Measurements from ENCODE around the gene PITX3.

PITX3 gene

DNA sequence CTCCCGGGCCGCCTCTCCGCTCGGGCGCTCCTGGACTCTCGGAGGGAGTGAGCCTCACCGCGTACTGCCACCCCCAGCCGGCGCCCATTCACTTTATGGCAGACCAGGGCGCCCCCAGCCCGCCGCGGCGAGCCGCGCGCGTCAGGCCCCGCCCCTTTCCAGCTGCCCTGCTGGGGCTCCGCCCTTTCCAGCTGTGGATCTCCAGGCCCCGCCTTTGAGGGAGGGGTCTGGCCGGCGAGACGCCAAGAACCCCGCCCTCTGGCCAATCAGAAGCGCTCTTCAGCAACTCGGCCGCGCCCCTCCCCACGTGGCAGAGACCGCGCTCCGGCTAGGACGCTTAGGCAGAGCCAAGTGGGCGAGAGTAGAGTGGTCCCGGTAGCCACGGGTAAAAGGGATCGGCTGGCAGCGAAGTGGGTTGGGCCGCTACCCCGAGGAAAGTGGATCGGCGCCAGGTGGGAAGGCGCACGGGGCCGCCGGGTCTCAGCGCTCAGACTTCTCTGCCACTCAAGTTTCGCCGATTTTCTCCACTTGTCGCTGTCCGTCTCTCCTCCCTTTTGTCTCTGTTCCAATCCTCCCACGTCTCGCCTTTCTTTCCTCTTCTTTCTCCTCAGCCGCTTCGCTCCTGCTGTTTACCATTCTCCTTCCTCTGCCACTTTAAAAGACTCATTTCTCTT lies at the start of gene PITX3:
PITX3 (minus strand) TSS at position 69 of the 674 bp plus-strand sequence. CDS start 9,432 bp downstream, outside the sequence.
- no peak for DNase-seq

DNA sequence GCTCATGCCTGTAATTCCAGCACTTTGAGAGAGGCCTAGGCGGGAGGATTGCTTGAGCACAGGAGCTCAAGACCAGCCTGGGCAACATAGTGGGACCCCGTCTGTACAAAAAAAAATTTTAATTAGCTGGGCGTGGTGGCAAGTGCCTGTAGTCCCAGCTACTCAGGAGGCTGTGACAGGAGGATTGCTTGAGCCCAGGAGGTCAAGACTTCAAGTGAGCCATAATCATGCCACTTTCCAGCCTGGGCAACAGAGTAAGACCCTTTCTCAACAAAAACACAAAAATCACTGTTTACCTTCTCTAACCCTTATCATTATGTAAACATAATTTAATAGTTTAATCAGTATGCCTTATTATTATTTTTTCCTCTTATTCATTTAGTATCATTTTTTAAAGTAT lies 48.5 kb upstream of the PITX3 start:
- DNase-seq: no peak

GRCh38 chr10:102289356-102289755 lies 48.0 kb upstream of the PITX3 start:
- no peak for DNase-seq

DNA sequence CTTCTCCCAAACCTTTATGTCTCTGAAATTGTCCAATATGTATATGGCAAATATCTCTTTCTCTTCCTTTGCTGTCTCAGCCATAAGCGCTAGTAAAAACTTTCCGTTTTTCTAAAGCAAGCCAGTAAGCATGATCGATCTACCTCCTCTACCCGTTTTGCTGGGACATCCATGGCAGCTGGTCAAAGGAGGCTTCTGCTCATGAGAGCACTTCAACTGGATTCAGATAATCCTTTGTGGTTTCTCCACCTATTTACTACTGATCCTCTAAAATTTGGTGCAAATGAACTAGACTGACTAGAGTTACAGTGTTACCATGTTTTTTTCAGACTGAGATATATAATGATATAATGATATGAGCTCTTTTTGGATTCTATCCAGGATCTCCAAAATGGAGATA lies 46.7 kb upstream of the PITX3 start:
- no peak for DNase-seq

- no peak for DNase-seq
These were observed 46.2 kb upstream of the PITX3 start for GRCh38 chr10:102287538-102287937.

GRCh38 chr10:102286216-102286615 lies 44.9 kb upstream of the PITX3 start:
- DNase-seq: no peak

- DNase-seq: no peak
These were observed 43.8 kb upstream of the PITX3 start for GRCh38 chr10:102285133-102285532.

- DNase-seq: no peak
These were observed 43.2 kb upstream of the PITX3 start for GRCh38 chr10:102284531-102284930.

DNA sequence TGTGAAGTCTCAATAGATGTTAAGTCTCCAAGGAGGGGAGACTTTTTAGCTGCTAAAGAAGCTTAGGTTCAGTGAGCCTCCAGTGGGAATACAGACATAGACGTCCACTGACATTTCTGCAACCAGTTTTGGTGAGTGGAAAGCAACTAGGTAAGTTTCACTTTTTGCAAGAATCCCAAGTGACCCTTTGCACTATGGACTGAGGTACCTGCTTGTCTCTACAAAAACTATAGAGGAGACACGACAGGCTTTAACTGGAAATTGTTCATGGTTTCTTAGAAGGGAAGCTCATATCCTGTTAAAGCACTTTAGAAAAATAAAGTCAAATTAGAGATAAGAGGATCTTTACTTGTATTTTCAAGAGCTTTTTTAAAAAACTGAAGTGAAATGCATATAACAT lies 42.6 kb upstream of the PITX3 start:
- no peak for DNase-seq

DNA sequence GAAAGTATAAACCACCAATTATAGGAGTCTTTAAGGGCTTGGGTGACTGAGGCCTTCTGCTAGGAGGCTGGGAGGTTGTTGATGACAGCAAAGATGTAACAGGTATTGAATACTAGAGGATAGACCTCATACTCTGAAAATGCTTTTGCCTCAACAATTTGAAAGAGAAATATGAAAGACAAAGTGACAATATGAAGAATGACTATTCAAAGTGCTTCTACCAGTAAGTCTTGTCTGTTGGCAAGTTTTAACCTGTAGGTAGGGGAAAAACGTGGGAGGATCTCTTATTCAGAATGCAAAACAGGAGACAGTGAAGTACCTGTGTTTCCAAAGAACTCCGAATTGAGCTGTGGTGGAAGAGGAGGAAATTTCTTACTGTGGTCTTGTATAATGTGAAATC lies 42.2 kb upstream of the PITX3 start:
- no peak for DNase-seq

GRCh38 chr10:102281102-102281487 lies 39.8 kb upstream of the PITX3 start:
- DNase-seq: no peak

DNA sequence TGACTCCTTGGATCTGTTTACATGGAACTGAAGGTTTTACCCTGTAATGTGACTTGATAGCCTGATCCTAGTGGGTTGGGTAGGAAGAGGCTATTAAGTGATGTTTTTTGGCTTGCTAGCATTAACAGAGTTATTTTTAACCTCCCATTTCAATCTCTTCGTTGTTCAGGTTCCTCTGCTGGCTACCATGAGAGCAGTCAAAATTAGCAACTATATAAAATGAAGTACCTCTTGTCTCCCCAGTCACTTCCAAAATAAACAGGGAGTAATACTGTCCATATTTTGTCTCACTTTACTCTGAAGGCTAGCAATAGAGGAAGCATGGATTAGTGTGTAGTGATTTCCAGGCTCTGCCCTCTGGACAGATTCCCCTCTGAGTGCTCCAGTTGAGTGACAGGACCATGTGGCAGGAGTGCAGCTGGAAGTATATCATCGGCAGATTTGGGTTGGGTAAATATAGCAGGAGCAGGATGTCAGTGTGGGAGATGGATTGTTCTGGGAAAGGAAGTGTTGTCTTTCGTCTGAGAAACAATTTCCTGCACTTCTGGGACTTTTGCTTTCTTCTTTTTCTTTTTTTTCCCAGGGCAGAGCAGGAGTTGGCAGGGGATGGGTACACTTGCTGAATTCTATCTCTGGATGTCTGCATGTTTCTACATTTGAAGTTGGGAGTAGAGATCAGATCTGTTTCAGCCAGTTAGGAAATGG lies 39.2 kb upstream of the PITX3 start:
- no peak for DNase-seq

- DNase-seq: no peak
These were observed 37.8 kb upstream of the PITX3 start for GRCh38 chr10:102279104-102279503.

- no peak for DNase-seq
These were observed 34.0 kb upstream of the PITX3 start for GRCh38 chr10:102275343-102275742.

DNA sequence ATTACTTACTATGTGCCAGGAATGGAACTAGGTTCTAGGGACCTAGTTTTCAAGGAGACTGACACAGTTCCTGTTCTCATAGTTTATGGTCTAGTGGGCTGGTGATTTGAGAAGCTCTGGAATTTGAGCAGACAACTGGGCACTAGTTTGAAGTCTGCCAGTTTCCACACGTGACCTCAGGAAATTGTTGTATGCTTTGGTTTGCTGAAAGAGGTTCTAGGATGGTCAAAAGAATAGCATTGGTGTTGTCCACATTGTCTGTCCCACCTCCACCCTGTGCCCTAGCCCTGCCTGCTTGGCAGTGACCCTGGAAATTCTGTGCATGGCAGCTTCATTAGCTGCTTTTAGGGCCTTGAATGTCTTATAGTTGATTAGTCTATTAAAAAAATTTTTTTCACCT lies 32.8 kb upstream of the PITX3 start:
- DNase-seq: no peak

- no peak for DNase-seq
These were observed 27.7 kb upstream of the PITX3 start for GRCh38 chr10:102269017-102269416.

GRCh38 chr10:102268375-102268888 lies 27.1 kb upstream of the PITX3 start:
- peak; percentile 4 for DNase-seq

DNA sequence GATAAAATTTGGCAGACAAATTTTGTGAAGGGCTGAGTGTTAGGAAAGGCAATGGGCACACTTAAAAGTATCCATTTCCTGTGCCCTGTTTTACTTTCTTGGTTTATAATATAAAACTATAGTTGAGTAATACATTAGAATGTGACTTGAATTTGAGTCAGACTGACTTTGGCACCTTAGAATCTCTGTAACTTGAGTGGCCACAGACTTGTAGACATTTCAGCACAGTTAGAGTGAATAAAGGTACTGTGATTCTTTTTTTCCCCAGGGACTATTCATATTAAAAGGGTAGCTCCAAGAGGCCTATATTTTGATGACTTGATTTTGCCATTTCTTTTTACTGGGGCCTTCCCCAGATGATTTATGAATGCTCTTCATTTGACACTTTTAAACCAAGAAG lies 26.4 kb upstream of the PITX3 start:
- no peak for DNase-seq

DNA sequence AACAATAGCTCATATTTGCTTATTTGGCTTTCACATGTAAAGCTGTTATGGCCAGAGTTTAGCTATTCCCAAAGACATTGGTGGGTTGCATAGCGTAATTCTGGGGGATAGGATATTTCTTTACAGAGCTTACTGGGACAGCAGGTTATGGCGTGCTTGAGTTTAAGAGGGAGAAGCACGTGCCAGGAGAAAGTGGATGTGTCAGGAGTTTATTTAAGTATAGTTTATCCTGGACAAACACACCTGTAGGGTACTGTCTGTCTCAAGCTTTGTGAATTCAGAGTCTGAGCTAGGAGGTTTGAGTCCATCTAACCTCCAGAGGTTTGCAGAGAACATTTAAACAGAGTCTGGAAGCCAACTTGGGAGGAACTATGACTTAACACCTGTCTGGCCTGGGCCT lies 25.4 kb upstream of the PITX3 start:
- DNase-seq: no peak

- DNase-seq: no peak
These were observed 23.1 kb upstream of the PITX3 start for GRCh38 chr10:102264371-102264770.

- DNase-seq: no peak
These were observed 21.5 kb upstream of the PITX3 start for GRCh38 chr10:102262744-102263370.

- no peak for DNase-seq
These were observed 20.5 kb upstream of the PITX3 start for GRCh38 chr10:102261842-102262241.

GRCh38 chr10:102261196-102261595 lies 19.9 kb upstream of the PITX3 start:
- DNase-seq: no peak

GRCh38 chr10:102255404-102255803 lies 14.1 kb upstream of the PITX3 start:
- no peak for DNase-seq
